Fibroblast of villous mesenchyme (primary cell): ENCODE results near the gene SULT1C3. TPM values are rescaled to one million over a fixed set of nuclear protein-coding genes. Genes with fewer than 3 reads are reported as not detected.
"Not testable (repeated sequence)": the region's sequence is repeated elsewhere in the genome, so short reads cannot be mapped to it uniquely, and the experiment has no call there.

Experiments used
- DNase-seq: peaks from one replicate; pipeline ENCODE4 v3.0.0-alpha.2; 2010; ENCODE audit warnings: low read depth
- H3K4me3 ChIP-seq: 2 replicates; pipeline ENCODE4 v1.5.1; 2011; ENCODE audit warnings: low read depth, mild to moderate bottlenecking, low read length
- CTCF ChIP-seq: IDR thresholded peaks from 2 replicates; pipeline ENCODE4 v1.5.1; 2012; ENCODE audit warnings: low read depth, mild to moderate bottlenecking, low read length; ENCODE audit not compliant: insufficient read depth
- total RNA-seq: library from RNA; depleted of rRNA; stranded (reverse); fragments of >200 nt; gene quantifications from 2 replicates; pipeline ENCODE4 v1.2.3, GENCODE V29; 2012

Gene SULT1C3
- total RNA-seq, 1 donor, result not detected

GRCh38 chr2:108271691-108272253 is 32.0 kb downstream of the SULT1C3 start:
- TF ChIP-seq CTCF, result no peak
- peak; percentile 87 for DNase-seq
- peak overlapping the region; percentile 34 for H3K4me3 ChIP-seq

GRCh38 chr2:108278631-108279030 is 38.9 kb downstream of the SULT1C3 start:
- no peak overlapping the region for H3K4me3 ChIP-seq
- no peak for TF ChIP-seq CTCF
- peak; percentile 4 for DNase-seq

- no peak overlapping the region for H3K4me3 ChIP-seq
- DNase-seq, result no peak
- TF ChIP-seq CTCF, result no peak
Measured at GRCh38 chr2:108279468-108279867, 39.7 kb downstream of the SULT1C3 start.

- no peak for DNase-seq
- no peak for TF ChIP-seq CTCF
- no peak overlapping the region for H3K4me3 ChIP-seq
Measured at GRCh38 chr2:108280466-108280865, 40.7 kb downstream of the SULT1C3 start.

GRCh38 chr2:108284566-108284965 is 44.8 kb downstream of the SULT1C3 start:
- DNase-seq, H3K4me3 ChIP-seq: not testable (repeated sequence)

- no peak for DNase-seq
- no peak overlapping the region for H3K4me3 ChIP-seq
- TF ChIP-seq CTCF, result no peak
Measured at GRCh38 chr2:108285616-108286015, 45.8 kb downstream of the SULT1C3 start.

- no peak for DNase-seq
- no peak overlapping the region for H3K4me3 ChIP-seq
- no peak for TF ChIP-seq CTCF
Measured at GRCh38 chr2:108287169-108287568, 47.4 kb downstream of the SULT1C3 start.
